NCI-H2029 (cell line): Measurements from ENCODE around the gene SRGAP2.
"Not testable (repeated sequence)": the region's sequence is repeated elsewhere in the genome, so short reads cannot be mapped to it uniquely, and the experiment has no call there.

Experiments
- DNase-seq: peaks from one replicate; lab custom pipeline; 2025; lab: John Stamatoyannopoulos, UW

Gene SRGAP2

GRCh38 chr1:206250953-206251681, 47.8 kb downstream of the SRGAP2 start:
- not testable (repeated sequence) for DNase-seq

GRCh38 chr1:206252680-206253335, 49.5 kb downstream of the SRGAP2 start:
- not testable (repeated sequence) for DNase-seq
